BLaER1 treated with 17β-estradiol and CSF1 and Interleukin-3, amounts not matched to agents 10 nM and 100 nM (cell line): ENCODE data around the gene GIMD1.
"Not testable (repeated sequence)": the region's sequence is repeated elsewhere in the genome, so short reads cannot be mapped to it uniquely, and the experiment has no call there.

ENCODE experiments used
- H3K27ac ChIP-seq, 11 experiments: shearing (Covaris generic); formaldehyde crosslinking; 2 replicates each; pipeline ENCODE4 v1.8.1; 2022
- H3K27me3 ChIP-seq, 11 experiments: shearing (Covaris generic); formaldehyde crosslinking; 2 replicates each; pipeline ENCODE4 v1.8.1; 2022
- H3K36me3 ChIP-seq, 11 experiments: shearing (Covaris generic); formaldehyde crosslinking; 2 replicates each; pipeline ENCODE4 v1.8.1; 2022
- H3K4me1 ChIP-seq, 10 experiments: shearing (Covaris generic); formaldehyde crosslinking; 2 replicates each; pipeline ENCODE4 v1.8.1; 2022
- H3K4me2 ChIP-seq, 11 experiments: shearing (Covaris generic); formaldehyde crosslinking; 2 replicates each; pipeline ENCODE4 v1.8.1; 2022
- H3K4me3 ChIP-seq, 10 experiments: shearing (Covaris generic); formaldehyde crosslinking; 2 replicates each; pipeline ENCODE4 v1.8.1; 2022
- H3K9ac ChIP-seq, 11 experiments: shearing (Covaris generic); formaldehyde crosslinking; 2 replicates each; pipeline ENCODE4 v1.8.1; 2022
- H3K9me3 ChIP-seq, 11 experiments: shearing (Covaris generic); formaldehyde crosslinking; replicated peaks in 1 of 11; 2 replicates each; pipeline ENCODE4 v1.8.1; 2022
- H4K20me1 ChIP-seq, 11 experiments: shearing (Covaris generic); formaldehyde crosslinking; 2 replicates each; pipeline ENCODE4 v1.8.1; 2022
- Cebpa-rat ChIP-seq, 11 experiments: shearing (Covaris generic); IDR thresholded peaks; 2 replicates each; pipeline ENCODE4 v1.8.1; 2022

GIMD1 gene

GRCh38 chr4:106368678-106369077 lies at the start of gene GIMD1:
TSS of gene GIMD1 (minus strand) at chr4:106368778. CDS start at chr4:106367435, 1,343 bp downstream.
- H3K9ac ChIP-seq: no peak within 1 kb of the TSS
- H3K4me3 ChIP-seq: no peak within 1 kb of the TSS
- H3K9me3 ChIP-seq: no peaks in the 10 kb centered on the region
- no peaks in the 10 kb centered on the region for H3K27me3 ChIP-seq
- TF ChIP-seq Cebpa-rat (IDR thresholded peaks at IDR 0.05): no peak
- H4K20me1 ChIP-seq: no peaks in the 10 kb centered on the region
- H3K4me1 ChIP-seq: peaks cover 0 to 49% (median 16%) of the 10 kb centered on the region in 10 experiments; a peak in 11 of 20 replicates
- peak within 1 kb of the TSS in 3 of 11 experiments; percentile 4 to 47 (median 18); a peak in 3 of 22 replicates for H3K4me2 ChIP-seq
- no peaks in the 10 kb centered on the region for H3K36me3 ChIP-seq
- peak within 1 kb of the TSS in 2 of 11 experiments; percentile 23 to 44; a peak in 3 of 22 replicates for H3K27ac ChIP-seq

GRCh38 chr4:106414366-106414765 lies 45.8 kb upstream of the GIMD1 start:
- no peak overlapping the region for H3K4me2 ChIP-seq

GRCh38 chr4:106409901-106410889 lies 41.6 kb upstream of the GIMD1 start:
- no peak overlapping the region for H3K4me3 ChIP-seq
- no peaks in the 10 kb centered on the region for H3K27me3 ChIP-seq
- no peaks in the 10 kb centered on the region for H3K4me1 ChIP-seq
- no peak overlapping the region for H3K27ac ChIP-seq
- H3K36me3 ChIP-seq: no peaks in the 10 kb centered on the region
- TF ChIP-seq Cebpa-rat (IDR thresholded peaks at IDR 0.05): no peak
- no peaks in the 10 kb centered on the region for H4K20me1 ChIP-seq
- no peaks in the 10 kb centered on the region for H3K9me3 ChIP-seq
- H3K4me2 ChIP-seq: no peak overlapping the region
- no peak overlapping the region for H3K9ac ChIP-seq

More at GRCh38 chr4:106414366-106414765, 45.8 kb upstream of the GIMD1 start:
- H3K9ac ChIP-seq: no peak overlapping the region
- TF ChIP-seq Cebpa-rat (IDR thresholded peaks at IDR 0.05): no peak
- no peaks in the 10 kb centered on the region for H3K36me3 ChIP-seq
- H4K20me1 ChIP-seq: no peaks in the 10 kb centered on the region
- no peak overlapping the region for H3K27ac ChIP-seq
- no peaks in the 10 kb centered on the region for H3K9me3 ChIP-seq
- H3K27me3 ChIP-seq: no peaks in the 10 kb centered on the region
- H3K4me1 ChIP-seq: no peaks in the 10 kb centered on the region
- no peak overlapping the region for H3K4me3 ChIP-seq

- not testable (repeated sequence) for H3K9me3 ChIP-seq, H3K36me3 ChIP-seq, H4K20me1 ChIP-seq, H3K4me1 ChIP-seq, H3K4me3 ChIP-seq, H3K27ac ChIP-seq, H3K27me3 ChIP-seq, H3K4me2 ChIP-seq, H3K9ac ChIP-seq
These were observed 39.4 kb upstream of the GIMD1 start for GRCh38 chr4:106408004-106408403.

GRCh38 chr4:106401157-106401556 lies 32.6 kb upstream of the GIMD1 start:
- no peak overlapping the region for H3K9ac ChIP-seq
- TF ChIP-seq Cebpa-rat (IDR thresholded peaks at IDR 0.05): no peak
- H3K36me3 ChIP-seq: no peaks in the 10 kb centered on the region
- peaks cover 10 to 16% (median 13%) of the 10 kb centered on the region in 11 experiments; a peak in 21 of 22 replicates for H3K9me3 ChIP-seq
- no peaks in the 10 kb centered on the region for H3K4me1 ChIP-seq
- no peaks in the 10 kb centered on the region for H3K27me3 ChIP-seq
- H3K4me3 ChIP-seq: no peak overlapping the region
- no peaks in the 10 kb centered on the region for H4K20me1 ChIP-seq
- no peak overlapping the region for H3K4me2 ChIP-seq
- no peak overlapping the region for H3K27ac ChIP-seq

- H3K9ac ChIP-seq, H3K4me1 ChIP-seq, H3K4me3 ChIP-seq, H3K4me2 ChIP-seq, H4K20me1 ChIP-seq, H3K27ac ChIP-seq, H3K27me3 ChIP-seq, H3K36me3 ChIP-seq: not testable (repeated sequence)
- peaks cover 20 to 34% (median 26%) of the 10 kb centered on the region in 11 experiments for H3K9me3 ChIP-seq
These were observed 30.3 kb upstream of the GIMD1 start for GRCh38 chr4:106398898-106399297.

- no peak for TF ChIP-seq Cebpa-rat (IDR thresholded peaks at IDR 0.05)
- Histone ChIP-seq H3K27me3 (no peaks in the 10 kb centered on the region), H3K4me3 (no peak overlapping the region), H4K20me1 (no peaks in the 10 kb centered on the region), H3K27ac (no peak overlapping the region), H3K9me3 (peaks cover 20 to 34% (median 26%) of the 10 kb centered on the region in 11 experiments), H3K36me3 (no peaks in the 10 kb centered on the region), H3K9ac (no peak overlapping the region), H3K4me2 (no peak overlapping the region), H3K4me1 (no peaks in the 10 kb centered on the region)
These were observed 27.0 kb upstream of the GIMD1 start for GRCh38 chr4:106395582-106395981.

- Histone ChIP-seq H3K4me2 (no peak overlapping the region), H3K9me3 (peaks cover 17 to 24% (median 20%) of the 10 kb centered on the region in 11 experiments), H3K36me3 (no peaks in the 10 kb centered on the region), H3K27ac (no peak overlapping the region), H3K4me1 (no peaks in the 10 kb centered on the region), H3K4me3 (no peak overlapping the region), H3K9ac (no peak overlapping the region), H4K20me1 (no peaks in the 10 kb centered on the region), H3K27me3 (no peaks in the 10 kb centered on the region)
- TF ChIP-seq Cebpa-rat (IDR thresholded peaks at IDR 0.05): no peak
These were observed 17.3 kb upstream of the GIMD1 start for GRCh38 chr4:106385853-106386393.

- H3K9ac ChIP-seq: no peak overlapping the region
- no peaks in the 10 kb centered on the region for H3K27me3 ChIP-seq
- no peak overlapping the region for H3K4me2 ChIP-seq
- no peak overlapping the region for H3K4me3 ChIP-seq
- peaks cover 17 to 24% (median 20%) of the 10 kb centered on the region in 11 experiments for H3K9me3 ChIP-seq
- no peaks in the 10 kb centered on the region for H3K36me3 ChIP-seq
- H4K20me1 ChIP-seq: no peaks in the 10 kb centered on the region
- no peaks in the 10 kb centered on the region for H3K4me1 ChIP-seq
- no peak for TF ChIP-seq Cebpa-rat (IDR thresholded peaks at IDR 0.05)
- no peak overlapping the region for H3K27ac ChIP-seq
These were observed 16.3 kb upstream of the GIMD1 start for GRCh38 chr4:106384878-106385277.
